GM12801 (cell line): ENCODE results near the gene BACH2.

Experiments used
- CTCF ChIP-seq: IDR thresholded peaks from one replicate; pipeline ENCODE4 v1.5.1; 2011; ENCODE audit warnings: control low read depth; ENCODE audit not compliant: insufficient read length; ENCODE audit errors: extremely low read depth

BACH2 gene

DNA sequence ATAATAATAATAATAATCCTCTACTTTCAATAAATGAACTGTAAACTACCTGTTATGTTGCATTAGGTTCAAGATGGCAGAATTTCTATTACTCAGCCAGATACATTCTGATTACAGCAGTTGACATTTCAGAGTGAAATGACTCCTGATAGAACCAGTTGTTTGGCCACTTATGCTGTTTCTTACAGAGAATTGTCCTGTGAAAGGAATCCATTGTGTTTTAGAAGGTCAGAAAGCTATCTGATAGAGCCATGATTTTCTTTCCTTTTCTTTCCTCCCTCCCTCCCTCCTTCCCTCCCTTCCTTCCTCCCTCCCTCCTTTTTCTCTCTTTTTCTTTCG, 385.8 kb downstream of the BACH2 start:
- TF ChIP-seq CTCF, result no peak

- TF ChIP-seq CTCF, result no peak
Measured at GRCh38 chr6:89895276-89895874, 401.3 kb downstream of the BACH2 start.

DNA sequence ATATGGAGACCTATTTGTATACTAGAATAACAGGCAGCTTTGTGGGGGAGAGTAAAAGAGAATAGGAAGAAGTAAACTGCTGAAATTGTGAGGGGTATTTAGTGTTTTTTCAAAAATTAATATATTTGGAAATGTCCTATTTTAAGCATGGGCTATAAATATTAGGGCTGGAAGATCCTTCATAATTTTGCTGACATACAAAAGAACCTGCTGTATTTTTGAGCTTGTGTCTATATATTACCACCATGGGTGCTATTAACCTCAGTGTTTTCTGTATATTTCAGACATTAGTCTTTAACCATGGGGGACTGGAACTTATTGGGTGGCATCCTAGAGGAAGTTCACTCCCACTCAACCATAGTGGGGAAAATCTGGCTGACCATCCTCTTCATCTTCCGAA, 402.5 kb downstream of the BACH2 start, which contains the start of gene GJA10:
GJA10 (plus strand) TSS at position 301 of the 400 bp plus-strand sequence; CDS start at position 301, 0 bp downstream.
- TF ChIP-seq CTCF, result no peak

GRCh38 chr6:89888871-89889270, 407.8 kb downstream of the BACH2 start:
- TF ChIP-seq CTCF, result no peak

DNA sequence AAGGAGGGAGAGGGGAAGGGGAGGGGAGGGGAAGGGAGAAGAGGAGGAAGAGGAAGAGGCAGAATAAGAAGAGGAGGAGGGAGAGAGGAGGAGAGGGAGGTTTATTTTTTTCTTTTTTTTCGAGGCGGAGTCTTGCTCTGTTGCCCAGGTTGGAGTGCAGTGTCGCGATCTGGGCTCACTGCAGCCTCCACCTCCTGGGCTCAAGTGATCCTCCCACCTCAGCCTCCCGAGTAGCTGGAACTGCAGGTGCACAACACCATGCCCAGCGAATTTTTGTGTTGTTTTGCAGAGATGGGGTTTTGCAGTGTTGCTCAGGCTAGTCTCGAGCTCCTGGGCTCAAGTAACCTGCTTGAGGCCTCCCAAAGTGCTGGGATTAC, 408.5 kb downstream of the BACH2 start:
- no peak for TF ChIP-seq CTCF

GRCh38 chr6:89887452-89888137, 409.0 kb downstream of the BACH2 start:
- TF ChIP-seq CTCF, result no peak

- no peak for TF ChIP-seq CTCF
Measured at GRCh38 chr6:89886378-89887120, 410.1 kb downstream of the BACH2 start.
